OCI-M2 (cell line): ENCODE results near the gene WDR70.
"Not testable (repeated sequence)": the region's sequence is repeated elsewhere in the genome, so short reads cannot be mapped to it uniquely, and the experiment has no call there.

Experiments used
- DNase-seq: peaks from one replicate; lab custom pipeline; 2025; ENCODE audit not compliant: unreplicated experiment; lab: John Stamatoyannopoulos, UW

The WDR70 gene

GRCh38 chr5:37379100-37379628 is at the start of gene WDR70:
WDR70 (plus strand) TSS chr5:37379318; CDS start chr5:37379368, 50 bp downstream.
- peak; percentile 25 for DNase-seq

- not testable (repeated sequence) for DNase-seq
Observed at GRCh38 chr5:37334754-37335153, 44.4 kb upstream of the WDR70 start.

GRCh38 chr5:37342741-37343140 is 36.4 kb upstream of the WDR70 start:
- DNase-seq, result not testable (repeated sequence)

- DNase-seq, result no peak
Observed at GRCh38 chr5:37355161-37355560, 24.0 kb upstream of the WDR70 start.

GRCh38 chr5:37370550-37370863 is 8.6 kb upstream of the WDR70 start:
- no peak for DNase-seq

GRCh38 chr5:37370864-37371726 is 8.0 kb upstream of the WDR70 start, which contains the start of gene NUP155:
NUP155 (minus strand) TSS chr5:37371106; CDS start chr5:37370977, 129 bp downstream.
- DNase-seq, result peak; percentile 87

- no peak for DNase-seq
Observed at GRCh38 chr5:37375091-37375490, 4.0 kb upstream of the WDR70 start.

GRCh38 chr5:37378066-37378465 is 1.1 kb upstream of the WDR70 start:
- DNase-seq, result not testable (repeated sequence)

GRCh38 chr5:37391591-37391990 is 12.5 kb downstream of the WDR70 start:
- no peak for DNase-seq

- DNase-seq, result no peak
Observed at GRCh38 chr5:37396352-37396751, 17.2 kb downstream of the WDR70 start.

- no peak for DNase-seq
Observed at GRCh38 chr5:37400501-37400900, 21.4 kb downstream of the WDR70 start.

GRCh38 chr5:37412515-37412914 is 33.4 kb downstream of the WDR70 start:
- no peak for DNase-seq

- not testable (repeated sequence) for DNase-seq
Observed at GRCh38 chr5:37415456-37415855, 36.3 kb downstream of the WDR70 start.

- no peak for DNase-seq
Observed at GRCh38 chr5:37417347-37417746, 38.2 kb downstream of the WDR70 start.

- DNase-seq, result no peak
Observed at GRCh38 chr5:37424441-37424840, 45.3 kb downstream of the WDR70 start.

GRCh38 chr5:37428044-37428443 is 48.9 kb downstream of the WDR70 start:
- DNase-seq, result no peak

- no peak for DNase-seq
Observed at GRCh38 chr5:37435261-37435660, 56.1 kb downstream of the WDR70 start.

GRCh38 chr5:37436146-37436934 is 57.2 kb downstream of the WDR70 start:
- DNase-seq, result no peak

GRCh38 chr5:37437711-37438110 is 58.6 kb downstream of the WDR70 start:
- DNase-seq, result no peak

- DNase-seq, result not testable (repeated sequence)
Observed at GRCh38 chr5:37445783-37446182, 66.7 kb downstream of the WDR70 start.

- DNase-seq, result no peak
Observed at GRCh38 chr5:37448941-37449340, 69.8 kb downstream of the WDR70 start.

GRCh38 chr5:37451991-37452390 is 72.9 kb downstream of the WDR70 start:
- DNase-seq, result not testable (repeated sequence)
